CD14-positive monocyte (primary cell): Measurements from ENCODE around the gene GMDS. TPM values are rescaled to one million over a fixed set of nuclear protein-coding genes. Genes with fewer than 3 reads are reported as not detected.

ENCODE experiments used
- DNase-seq, 3 donors: peaks; one replicate each; pipeline ENCODE4 v3.0.0-alpha.2; 2011 to 2022
- H2AFZ ChIP-seq: 2 replicates; pipeline ENCODE4 v1.6.0; 2012; ENCODE audit warnings: mild to moderate bottlenecking, low read depth, low read length, inconsistent platforms; ENCODE audit not compliant: insufficient read depth, poor library complexity, severe bottlenecking
- H3K27ac ChIP-seq, 2 donors: 1 replicate in 1 of 2; 2 replicates in 1 of 2; pipeline ENCODE4 v1.5.1; 2012 to 2013; ENCODE audit warnings: low read length in 2 of 2, control low read depth in 1 of 2, inconsistent platforms in 1 of 2, low read depth in 1 of 2, mild to moderate bottlenecking in 1 of 2
- H3K27me3 ChIP-seq, 2 donors: one replicate each; pipeline versions ENCODE4 v1.6.0 to v1.6.1; 2011 to 2013; ENCODE audit warnings: low read length in 2 of 2; ENCODE audit not compliant: control insufficient read depth in 2 of 2, insufficient read depth in 2 of 2
- H3K36me3 ChIP-seq, 2 donors: replicated peaks in 1 of 2; 1 replicate in 1 of 2; 2 replicates in 1 of 2; pipeline versions ENCODE4 v1.5.1 to v1.6.1; 2012 to 2013; ENCODE audit warnings: low read length in 2 of 2, control low read depth in 1 of 2, inconsistent platforms in 1 of 2, mild to moderate bottlenecking in 1 of 2; ENCODE audit not compliant: insufficient read depth in 2 of 2, control insufficient read depth in 1 of 2
- H3K4me1 ChIP-seq, 2 donors: 1 replicate in 1 of 2; 2 replicates in 1 of 2; pipeline versions ENCODE4 v1.5.1 to v1.6.1; 2012 to 2013; ENCODE audit warnings: low read length in 2 of 2, control low read depth in 1 of 2, inconsistent platforms in 1 of 2, mild to moderate bottlenecking in 1 of 2, moderate library complexity in 1 of 2; ENCODE audit not compliant: insufficient read depth in 2 of 2, control insufficient read depth in 1 of 2
- H3K4me2 ChIP-seq: replicated peaks from 2 replicates; pipeline ENCODE3; 2012; ENCODE audit warnings: low read length, moderate library complexity, mild to moderate bottlenecking; ENCODE audit not compliant: poor library complexity, severe bottlenecking; ENCODE audit errors: extremely low read depth
- H3K4me3 ChIP-seq, 3 experiments: fragments of 200-600 bp in 1 of 3; sonication (generic) in 1 of 3; replicated peaks in 1 of 3; 1 replicate in 2 of 3; 2 replicates in 1 of 3; pipeline ENCODE4 v1.5.1; 2011 to 2013; ENCODE audit warnings: low read length in 3 of 3, mild to moderate bottlenecking in 3 of 3, control low read depth in 2 of 3, low read depth in 2 of 3, inconsistent platforms in 1 of 3, moderate library complexity in 1 of 3
- H3K79me2 ChIP-seq: 2 replicates; pipeline ENCODE4 v1.6.0; 2012; ENCODE audit warnings: mild to moderate bottlenecking, control low read depth, inconsistent platforms, low read length, moderate library complexity; ENCODE audit not compliant: insufficient read depth
- H3K9ac ChIP-seq: 2 replicates; pipeline ENCODE4 v1.6.0; 2017; ENCODE audit warnings: low read length, mild to moderate bottlenecking; ENCODE audit not compliant: insufficient read depth, poor library complexity, severe bottlenecking
- H3K9me3 ChIP-seq, 2 donors: replicated peaks in 1 of 2; 1 replicate in 1 of 2; 2 replicates in 1 of 2; pipeline versions ENCODE4 v1.5.1 to v1.6.1; 2012 to 2013; ENCODE audit warnings: low read length in 2 of 2, control low read depth in 1 of 2; ENCODE audit not compliant: control insufficient read depth in 1 of 2, insufficient read depth in 1 of 2
- H4K20me1 ChIP-seq: 2 replicates; pipeline ENCODE4 v1.6.0; 2012; ENCODE audit warnings: mild to moderate bottlenecking, low read length, control low read depth, moderate library complexity; ENCODE audit not compliant: insufficient read depth
- H3K27ac Mint-ChIP-seq, 7 donors: one replicate each; pipeline ENCODE4 v1.8.0; 2020; ENCODE audit warnings: mild to moderate bottlenecking in 7 of 7, mixed read lengths in 7 of 7, moderate library complexity in 6 of 7, inconsistent platforms in 2 of 7
- H3K27me3 Mint-ChIP-seq, 3 donors: one replicate each; pipeline ENCODE4 v1.8.0; 2021 to 2022; ENCODE audit warnings: low read depth in 3 of 3, mild to moderate bottlenecking in 3 of 3, mixed read lengths in 3 of 3, moderate library complexity in 3 of 3, inconsistent platforms in 1 of 3
- H3K36me3 Mint-ChIP-seq, 2 donors: one replicate each; pipeline ENCODE4 v1.8.0; 2020; ENCODE audit warnings: mixed read lengths in 2 of 2, inconsistent platforms in 1 of 2, mild to moderate bottlenecking in 1 of 2
- H3K4me1 Mint-ChIP-seq: one replicate; pipeline ENCODE4 v1.8.0; 2020; ENCODE audit warnings: mild to moderate bottlenecking, mixed read lengths
- H3K4me3 Mint-ChIP-seq, 2 donors: one replicate each; pipeline ENCODE4 v1.8.0; 2020; ENCODE audit warnings: mild to moderate bottlenecking in 2 of 2, mixed read lengths in 2 of 2, moderate library complexity in 1 of 2
- H3K9me3 Mint-ChIP-seq, 7 donors: one replicate each; pipeline ENCODE4 v1.8.0; 2020 to 2022; ENCODE audit warnings: mixed read lengths in 7 of 7, mild to moderate bottlenecking in 6 of 7, moderate library complexity in 6 of 7, inconsistent platforms in 2 of 7
- WGBS: methylation state at CpG from one replicate; pipeline ENCODE4 v1.1.5; 2013; ENCODE audit warnings: missing lambda C conversion rate; ENCODE audit not compliant: insufficient coverage; 5-methylcytosine and 5-hydroxymethylcytosine counted together
- intact Hi-C, 2 donors: fragments of 100-400 bp; cut with micrococcal nuclease; formaldehyde crosslinking; loops; one replicate each; pipeline versions ENCODE4 v1.15.0 to v1.15.1; 2023
- polyA plus RNA-seq, 3 donors: library from polyadenylated mRNA; depleted of rRNA in 1 of 3; unstranded in 2 of 3; stranded (reverse) in 1 of 3; fragments of 300-500 nt in 2 of 3; fragments of >200 nt in 1 of 3; fragmentation: Illumina TruSeq in 2 of 3; gene quantifications; 1 replicate in 2 of 3; 2 replicates in 1 of 3; pipeline ENCODE4 v1.2.3, GENCODE V29; 2012 to 2021
- TF ChIP-seq, protein P1 (sequence below): fragments of 200-600 bp; IDR thresholded peaks from one replicate; pipeline ENCODE4 v1.8.0; 2022; ENCODE audit warnings: antibody characterized with exemption, mild to moderate bottlenecking

Gene GMDS
- polyA plus RNA-seq, 3 donors = 10.5 to 19.9 (median 17.6) TPM

DNA sequence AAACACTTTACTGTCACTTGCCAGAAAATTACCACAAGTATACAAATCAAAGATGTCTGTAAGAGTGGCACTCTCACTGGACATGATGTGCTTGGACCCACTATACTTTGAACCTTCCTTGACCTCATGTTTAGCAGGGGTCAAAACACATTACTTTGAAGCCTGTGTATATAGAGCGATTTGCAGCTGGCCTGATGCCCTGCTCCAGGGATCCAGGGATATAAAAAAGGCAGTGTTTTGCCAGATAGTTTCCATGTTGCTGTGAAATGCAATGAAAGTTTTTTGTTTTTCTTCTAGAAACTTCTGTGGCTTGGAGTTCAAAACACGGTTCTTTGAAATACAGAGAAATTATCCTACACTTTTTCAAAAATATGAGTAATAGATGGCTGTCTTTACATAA, 470.0 kb downstream of the GMDS start:
- no peak for DNase-seq
- H3K27ac Mint-ChIP-seq = no peak overlapping the region

DNA sequence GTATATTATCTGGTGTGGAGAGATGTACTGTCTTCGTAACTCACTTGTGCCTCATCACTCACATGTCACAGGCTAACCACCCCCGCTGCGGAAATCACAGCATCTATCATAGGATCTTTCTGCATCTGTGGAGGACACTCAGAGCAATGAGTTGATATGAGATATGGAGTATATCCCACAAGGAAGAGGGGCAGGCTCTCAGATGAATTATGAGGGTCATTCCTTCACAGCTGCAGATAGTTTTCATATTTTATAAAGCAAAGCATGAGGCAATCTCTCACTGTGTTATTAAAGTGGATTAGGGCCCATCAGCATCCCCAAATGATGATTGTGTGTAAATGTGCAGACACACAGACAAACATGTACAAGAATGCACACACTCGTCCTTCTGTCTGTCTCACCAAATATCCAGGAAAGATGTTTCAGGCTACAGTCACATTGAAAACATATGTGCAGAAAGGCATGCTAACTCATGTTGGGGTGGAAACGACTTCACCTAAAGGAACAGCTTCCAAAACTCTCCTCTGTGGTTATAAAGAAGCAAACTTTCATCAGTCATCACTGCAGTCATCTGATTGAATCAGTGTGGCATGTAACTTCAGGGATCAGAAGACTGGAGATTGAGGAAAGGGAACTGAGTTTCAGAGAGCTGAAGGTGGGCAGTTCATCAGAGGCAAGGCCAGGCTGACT, 471.0 kb downstream of the GMDS start:
- Histone ChIP-seq H3K4me3 (no peak overlapping the region), H3K27me3 (no peaks in the 10 kb centered on the region), H4K20me1 (no peaks in the 10 kb centered on the region), H3K36me3 (no peaks in the 10 kb centered on the region), H3K4me1 (no peaks in the 10 kb centered on the region), H3K9ac (no peak overlapping the region), H3K9me3 (no peaks in the 10 kb centered on the region), H2AFZ (no peak overlapping the region), H3K4me2 (no peak overlapping the region), H3K79me2 (no peaks in the 10 kb centered on the region), H3K27ac (no peak overlapping the region)
- TF ChIP-seq, protein P1, sequence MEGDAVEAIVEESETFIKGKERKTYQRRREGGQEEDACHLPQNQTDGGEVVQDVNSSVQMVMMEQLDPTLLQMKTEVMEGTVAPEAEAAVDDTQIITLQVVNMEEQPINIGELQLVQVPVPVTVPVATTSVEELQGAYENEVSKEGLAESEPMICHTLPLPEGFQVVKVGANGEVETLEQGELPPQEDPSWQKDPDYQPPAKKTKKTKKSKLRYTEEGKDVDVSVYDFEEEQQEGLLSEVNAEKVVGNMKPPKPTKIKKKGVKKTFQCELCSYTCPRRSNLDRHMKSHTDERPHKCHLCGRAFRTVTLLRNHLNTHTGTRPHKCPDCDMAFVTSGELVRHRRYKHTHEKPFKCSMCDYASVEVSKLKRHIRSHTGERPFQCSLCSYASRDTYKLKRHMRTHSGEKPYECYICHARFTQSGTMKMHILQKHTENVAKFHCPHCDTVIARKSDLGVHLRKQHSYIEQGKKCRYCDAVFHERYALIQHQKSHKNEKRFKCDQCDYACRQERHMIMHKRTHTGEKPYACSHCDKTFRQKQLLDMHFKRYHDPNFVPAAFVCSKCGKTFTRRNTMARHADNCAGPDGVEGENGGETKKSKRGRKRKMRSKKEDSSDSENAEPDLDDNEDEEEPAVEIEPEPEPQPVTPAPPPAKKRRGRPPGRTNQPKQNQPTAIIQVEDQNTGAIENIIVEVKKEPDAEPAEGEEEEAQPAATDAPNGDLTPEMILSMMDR = no peak
- peaks cover 0 to 1% (median 0%) of the 10 kb centered on the region in 3 donors for H3K27me3 Mint-ChIP-seq
- peaks cover 0 to 3% of the 10 kb centered on the region in 2 donors for H3K36me3 Mint-ChIP-seq
- intact Hi-C loops = no loop called here
- H3K4me1 Mint-ChIP-seq = peaks cover 8% of the 10 kb centered on the region
- no peaks in the 10 kb centered on the region for H3K9me3 Mint-ChIP-seq
- no peak overlapping the region for H3K4me3 Mint-ChIP-seq
- no CpG with 5 or more reads among the region's 5 CpGs for WGBS
- DNase-seq = no peak
- H3K27ac Mint-ChIP-seq = no peak overlapping the region

More for the DNA sequence above, 470.0 kb downstream of the GMDS start:
- Histone ChIP-seq H3K79me2 (no peaks in the 10 kb centered on the region), H2AFZ (no peak overlapping the region), H3K27ac (no peak overlapping the region), H3K27me3 (no peaks in the 10 kb centered on the region), H3K4me3 (no peak overlapping the region), H3K4me1 (no peaks in the 10 kb centered on the region), H3K9me3 (no peaks in the 10 kb centered on the region), H3K36me3 (no peaks in the 10 kb centered on the region), H3K4me2 (no peak overlapping the region), H3K9ac (no peak overlapping the region), H4K20me1 (no peaks in the 10 kb centered on the region)
- 100% methylated on average over 1 of the region's 2 CpGs for WGBS
- H3K27me3 Mint-ChIP-seq = peaks cover 0 to 1% (median 0%) of the 10 kb centered on the region in 3 donors
- intact Hi-C loops = no loop called here
- H3K9me3 Mint-ChIP-seq = no peaks in the 10 kb centered on the region
- H3K4me3 Mint-ChIP-seq = no peak overlapping the region
- peaks cover 0 to 3% of the 10 kb centered on the region in 2 donors for H3K36me3 Mint-ChIP-seq
- TF ChIP-seq, protein P1 = no peak
- peaks cover 8% of the 10 kb centered on the region for H3K4me1 Mint-ChIP-seq
